Heart right ventricle (tissue), 16 donors: ENCODE data around the gene GNA12. TPM values are rescaled to one million over a fixed set of nuclear protein-coding genes. Genes with fewer than 3 reads are reported as not detected.

Experiments used
- ATAC-seq, 8 donors: fragments of 200-7000 bp; cut with Tn5 transposase; one replicate each; pipeline ENCODE4 v1.9.1; 2020; ENCODE audit warnings: mild to moderate bottlenecking in 8 of 8, moderate library complexity in 8 of 8, moderate number of reproducible peaks in 1 of 8
- DNase-seq, 2 donors: peaks; one replicate each; pipeline ENCODE4 v3.0.0-alpha.2; 2020
- H3K27ac ChIP-seq, 10 donors: fragments of 200-600 bp; sonication (generic) in 2 of 10; one replicate each; pipeline versions ENCODE4 v1.5.0 to v1.8.0; 2020 to 2022; ENCODE audit warnings: mild to moderate bottlenecking in 3 of 10
- H3K27me3 ChIP-seq, 7 donors: fragments of 200-600 bp; one replicate each; pipeline ENCODE4 v1.8.0; 2021 to 2022; ENCODE audit warnings: mild to moderate bottlenecking in 2 of 7
- H3K36me3 ChIP-seq, 9 donors: fragments of 200-600 bp; sonication (generic) in 1 of 9; one replicate each; pipeline versions ENCODE4 v1.5.0 to v1.8.0; 2020 to 2022; ENCODE audit warnings: mild to moderate bottlenecking in 2 of 9
- H3K4me1 ChIP-seq, 9 donors: fragments of 200-600 bp; sonication (generic) in 1 of 9; one replicate each; pipeline versions ENCODE4 v1.5.0 to v1.8.0; 2020 to 2022; ENCODE audit warnings: mild to moderate bottlenecking in 4 of 9
- H3K4me3 ChIP-seq, 10 donors: fragments of 200-600 bp; sonication (generic) in 2 of 10; one replicate each; pipeline versions ENCODE4 v1.5.0 to v1.8.0; 2020 to 2022; ENCODE audit warnings: mild to moderate bottlenecking in 7 of 10, moderate library complexity in 2 of 10
- H3K9me3 ChIP-seq, 11 donors: fragments of 200-600 bp in 10 of 11; sonication (generic) in 2 of 11; one replicate each; pipeline versions ENCODE4 v1.5.0 to v1.8.0; 2013 to 2022; ENCODE audit warnings: mild to moderate bottlenecking in 2 of 11, control low read depth in 1 of 11, moderate library complexity in 1 of 11
- WGBS, 2 donors: extraction: QIAGEN DNeasy Blood & Tissue Kit; methylation state at CpG; one replicate each; pipeline ENCODE4 v1.1.7; 2013; ENCODE audit warnings: inconsistent platforms in 1 of 2; 5-methylcytosine and 5-hydroxymethylcytosine counted together
- intact Hi-C, 10 donors: fragments of 100-400 bp; cut with DNase I; formaldehyde crosslinking; loops; one replicate each; pipeline versions ENCODE4 v1.11.1 to v1.14.2; 2022
- polyA plus RNA-seq, 2 donors: library from polyadenylated mRNA; stranded (reverse); fragments of 200-250 nt; gene quantifications; one replicate each; pipeline ENCODE4 v1.2.3, GENCODE V29; 2013
- total RNA-seq, 10 donors: library from RNA; stranded (reverse); fragmentation: NEBNext Ultra II Directional in 3 of 10; extraction: Animal tissue kit (Norgen Biotek cat#: 25700) in 3 of 10; gene quantifications; one replicate each; pipeline versions ENCODE4 v1.2.1 to v1.2.4, GENCODE V29; 2021 to 2023
- TF ChIP-seq, protein P1 (sequence below), 9 donors: fragments of 200-600 bp; sonication (generic) in 2 of 9; IDR thresholded peaks; one replicate each; pipeline versions ENCODE4 v1.5.0 to v1.8.0; 2021 to 2022; ENCODE audit warnings: antibody characterized with exemption in 9 of 9, mild to moderate bottlenecking in 5 of 9, moderate library complexity in 1 of 9
- donor health status: Arrhythmogenic right ventricular cardiomyopathy.
- donor health status: ischemic (EF 13 %, LVEDD 7.1; RV severe dilation, severe dysfunction).
- donor health status: healthy with polysubstance abuse.
- donor health status: DM: no; HTN: yes; CAD: no.
- donor health status: DM: no; HTN: no; CAD: no.
- donor health status: ischemic (EF 25% LVEDD 6.9; RV normal size, moderate dysfunction).
- donor health status: ischemic (EF 25% LVEDD 5.7; RV mildly dilated, moderate dysfunction).
- donor health status: healthy.
- donor health status: DM: yes; HTN: yes; CAD: no.
- donor health status: Ischemic cardiomyopathy.
- donor health status: ischemic (EF 35%, LVEDD 5.7; RV mildly dilated, moderate dysfunction).
- donor health status: nonischemic (EF 11% LVEDD 7.7; RV severe dilation, severe dysfunction).
- donor health status: DM: yes; HTN: yes; CAD: no.
- donor health status: PGD.
- donor health status: ischemic (EF 29% LVEDD 5.4; RV normal size, mild dysfunction).
- donor health status: nonischemic (EF 23%, LVEDD 6.1; RV moderate dilation, normal function).

Gene GNA12
- total and polyA plus RNA-seq, 12 donors: 6.4 to 46.4 (median 33.9) TPM

DNA sequence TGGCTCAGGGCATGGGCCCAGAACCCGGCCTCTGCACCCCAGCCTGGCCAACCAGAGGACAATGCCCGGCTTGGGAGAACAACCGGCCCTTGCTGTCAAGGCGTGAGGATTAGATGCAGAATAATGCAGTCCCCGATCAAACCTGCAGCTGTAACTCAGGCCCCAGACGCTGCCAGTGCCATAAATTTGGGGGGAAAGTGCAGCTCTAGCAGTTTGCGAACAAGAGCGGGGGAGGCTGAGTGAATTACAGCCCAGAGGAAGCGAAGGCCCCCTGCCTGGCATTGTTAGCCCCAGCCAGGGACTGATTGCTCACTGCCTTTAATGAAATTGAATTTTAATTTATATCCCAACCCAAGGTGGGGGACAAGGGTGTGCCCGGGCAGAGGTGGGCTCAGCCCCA, 38.0 kb upstream of the GNA12 start:
- intact Hi-C loops: loop anchor here in 5 of 10 donors (10.0 kb wide), 3 partner anchors 273 to 1013 kb away; no protein-coding TSS in a partner anchor
- Histone ChIP-seq H3K9me3 (no peaks in the 10 kb centered on the region), H3K27ac (no peak overlapping the region), H3K27me3 (peaks cover 0 to 4% (median 0%) of the 10 kb centered on the region in 7 donors), H3K36me3 (no peaks in the 10 kb centered on the region), H3K4me3 (no peak overlapping the region), H3K4me1 (no peaks in the 10 kb centered on the region)
- ATAC-seq (no peak), DNase-seq (no peak)
- 78 to 82% methylated on average over 10 of the region's 10 CpGs for WGBS, 2 donors
- TF ChIP-seq, protein P1, sequence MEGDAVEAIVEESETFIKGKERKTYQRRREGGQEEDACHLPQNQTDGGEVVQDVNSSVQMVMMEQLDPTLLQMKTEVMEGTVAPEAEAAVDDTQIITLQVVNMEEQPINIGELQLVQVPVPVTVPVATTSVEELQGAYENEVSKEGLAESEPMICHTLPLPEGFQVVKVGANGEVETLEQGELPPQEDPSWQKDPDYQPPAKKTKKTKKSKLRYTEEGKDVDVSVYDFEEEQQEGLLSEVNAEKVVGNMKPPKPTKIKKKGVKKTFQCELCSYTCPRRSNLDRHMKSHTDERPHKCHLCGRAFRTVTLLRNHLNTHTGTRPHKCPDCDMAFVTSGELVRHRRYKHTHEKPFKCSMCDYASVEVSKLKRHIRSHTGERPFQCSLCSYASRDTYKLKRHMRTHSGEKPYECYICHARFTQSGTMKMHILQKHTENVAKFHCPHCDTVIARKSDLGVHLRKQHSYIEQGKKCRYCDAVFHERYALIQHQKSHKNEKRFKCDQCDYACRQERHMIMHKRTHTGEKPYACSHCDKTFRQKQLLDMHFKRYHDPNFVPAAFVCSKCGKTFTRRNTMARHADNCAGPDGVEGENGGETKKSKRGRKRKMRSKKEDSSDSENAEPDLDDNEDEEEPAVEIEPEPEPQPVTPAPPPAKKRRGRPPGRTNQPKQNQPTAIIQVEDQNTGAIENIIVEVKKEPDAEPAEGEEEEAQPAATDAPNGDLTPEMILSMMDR (IDR thresholded peaks at IDR 0.05): no peak

DNA sequence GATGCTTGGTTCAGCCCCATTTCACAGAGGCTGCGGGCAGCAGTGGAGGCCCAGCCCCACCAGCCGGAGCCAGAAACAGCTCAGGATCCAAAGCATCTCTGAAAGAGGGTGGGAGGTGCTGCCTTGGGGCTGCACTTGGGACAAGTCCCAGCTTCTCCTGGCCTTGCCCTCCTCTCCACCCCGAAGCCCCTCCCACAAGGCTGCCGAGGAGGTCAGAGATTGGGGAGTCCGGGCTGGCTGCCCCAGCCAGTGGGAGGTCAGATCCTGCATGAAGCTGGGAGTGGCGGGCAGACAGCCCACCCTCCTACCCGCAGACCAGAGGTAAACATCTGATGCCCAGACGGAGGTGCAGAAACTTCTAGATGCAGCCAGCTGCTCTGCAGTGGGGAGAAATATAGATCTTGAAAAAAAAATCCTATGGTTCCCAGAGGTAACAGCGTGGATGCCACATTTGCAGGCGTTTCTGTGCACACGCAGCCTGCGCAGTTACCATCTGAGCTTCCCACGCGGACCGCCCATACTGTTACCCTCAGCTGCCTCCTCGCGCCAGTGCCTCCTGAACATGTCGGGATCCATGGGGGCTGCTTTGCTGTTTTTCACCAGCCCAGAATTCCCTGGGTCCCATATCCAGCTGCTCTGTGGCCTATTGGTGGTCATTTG, 36.9 kb upstream of the GNA12 start:
- no peak overlapping the region for H3K4me3 ChIP-seq
- ATAC-seq (no peak), DNase-seq (no peak)
- intact Hi-C loops: loop anchor here in 5 of 10 donors (10.0 kb wide), 3 partner anchors 274 to 1014 kb away; no protein-coding TSS in a partner anchor
- H3K27ac ChIP-seq: no peak overlapping the region
- no peaks in the 10 kb centered on the region for H3K4me1 ChIP-seq
- H3K36me3 ChIP-seq: no peaks in the 10 kb centered on the region
- no peaks in the 10 kb centered on the region for H3K9me3 ChIP-seq
- peaks cover 0 to 10% (median 0%) of the 10 kb centered on the region in 7 donors for H3K27me3 ChIP-seq
- 59 to 66% methylated on average over 18 of the region's 18 CpGs for WGBS, 2 donors
- TF ChIP-seq, protein P1 (IDR thresholded peaks at IDR 0.05): no peak

- no peak overlapping the region for H3K4me3 ChIP-seq
- no peak for ATAC-seq
- no peak overlapping the region for H3K27ac ChIP-seq
- DNase-seq: no peak
- no peaks in the 10 kb centered on the region for H3K36me3 ChIP-seq
- WGBS, 2 donors: 66 to 73% methylated on average over 8 of the region's 8 CpGs
- peaks cover 0 to 10% (median 0%) of the 10 kb centered on the region in 7 donors for H3K27me3 ChIP-seq
- no peaks in the 10 kb centered on the region for H3K9me3 ChIP-seq
- H3K4me1 ChIP-seq: no peaks in the 10 kb centered on the region
- intact Hi-C loops: loop anchor here in 5 of 10 donors (10.0 kb wide), 3 partner anchors 275 to 1015 kb away; no protein-coding TSS in a partner anchor
- TF ChIP-seq, protein P1 (IDR thresholded peaks at IDR 0.05): no peak
Measured at GRCh38 chr7:2880051-2880450, 35.9 kb upstream of the GNA12 start.

DNA sequence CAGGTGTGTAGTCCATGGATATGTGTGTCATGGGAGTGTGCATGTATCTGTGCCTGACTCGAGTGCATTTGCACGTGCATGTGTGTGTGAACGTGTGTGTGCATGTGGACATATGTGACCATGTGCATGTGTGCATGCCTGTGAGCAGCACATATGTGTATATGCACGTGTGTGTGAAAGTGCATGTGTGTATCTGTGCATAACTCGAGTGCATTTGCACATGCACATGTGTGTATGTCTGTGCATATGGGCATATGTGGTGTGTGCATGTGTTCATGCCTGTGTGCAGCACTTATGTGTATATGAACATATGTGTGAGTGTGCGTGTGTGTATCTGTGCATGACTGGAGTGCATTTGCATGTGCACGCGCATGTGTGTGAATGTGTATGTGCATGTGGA, 35.2 kb upstream of the GNA12 start:
- no peak overlapping the region for H3K4me3 ChIP-seq
- peaks cover 0 to 10% (median 0%) of the 10 kb centered on the region in 7 donors for H3K27me3 ChIP-seq
- H3K36me3 ChIP-seq: no peaks in the 10 kb centered on the region
- ATAC-seq (no peak), DNase-seq (no peak)
- TF ChIP-seq, protein P1 (IDR thresholded peaks at IDR 0.05): no peak
- 93 to 95% methylated on average over 8 of the region's 8 CpGs for WGBS, 2 donors
- H3K4me1 ChIP-seq: no peaks in the 10 kb centered on the region
- intact Hi-C loops: loop anchor here in 1 of 10 donors (10.0 kb wide), 1 partner anchor 1015 kb away; no protein-coding TSS in a partner anchor
- no peak overlapping the region for H3K27ac ChIP-seq
- H3K9me3 ChIP-seq: no peaks in the 10 kb centered on the region
